Peyer's patch (tissue), 4 donors: ENCODE data around the gene RNF17. TPM values are rescaled to one million over a fixed set of nuclear protein-coding genes. Genes with fewer than 3 reads are reported as not detected.

ENCODE experiments used
- DNase-seq, 3 donors: peaks; one replicate each; pipeline ENCODE4 v3.0.0-alpha.2; 2017 to 2019
- H3K27ac ChIP-seq, 4 donors: fragments of 200-600 bp; sonication (generic); one replicate each; pipeline ENCODE4 v1.5.1; 2016 to 2019
- H3K27me3 ChIP-seq, 2 donors: fragments of 200-600 bp; sonication (generic); one replicate each; pipeline ENCODE4 v1.5.1; 2019
- H3K36me3 ChIP-seq, 3 donors: fragments of 200-600 bp; sonication (generic); one replicate each; pipeline ENCODE4 v1.5.1; 2016 to 2019
- H3K4me1 ChIP-seq, 4 donors: fragments of 200-600 bp; sonication (generic); one replicate each; pipeline ENCODE4 v1.5.1; 2016 to 2019
- H3K4me3 ChIP-seq, 4 donors: fragments of 200-600 bp; sonication (generic); 1 replicate in 3 of 4; 2 replicates in 1 of 4; pipeline ENCODE4 v1.5.1; 2016 to 2019; ENCODE audit warnings: mild to moderate bottlenecking in 1 of 4
- H3K9me3 ChIP-seq, 4 donors: fragments of 200-600 bp; sonication (generic); one replicate each; pipeline ENCODE4 v1.5.1; 2016 to 2019; ENCODE audit warnings: mild to moderate bottlenecking in 1 of 4
- POLR2A ChIP-seq, 2 donors: fragments of 450-650 bp; IDR thresholded peaks; one replicate each; pipeline ENCODE4 v1.5.1; 2017; ENCODE audit warnings: antibody characterized with exemption in 2 of 2, mild to moderate bottlenecking in 2 of 2, moderate library complexity in 2 of 2
- total RNA-seq, 4 donors: library from RNA; depleted of rRNA; stranded (reverse); fragments of >200 nt; gene quantifications; one replicate each; pipeline ENCODE4 v1.1.0, GENCODE V29; 2016
- TF ChIP-seq, protein P1 (sequence below), 6 experiments: fragments of 450-650 bp in 4 of 6; fragments of 200-600 bp in 2 of 6; sonication (generic) in 1 of 6; IDR thresholded peaks; one replicate each; pipeline ENCODE4 v1.5.1; 2017 to 2019; ENCODE audit warnings: antibody characterized with exemption in 6 of 6, mild to moderate bottlenecking in 3 of 6, moderate library complexity in 1 of 6

Gene RNF17
- total RNA-seq, 4 donors from 2014 or later = not detected

DNA sequence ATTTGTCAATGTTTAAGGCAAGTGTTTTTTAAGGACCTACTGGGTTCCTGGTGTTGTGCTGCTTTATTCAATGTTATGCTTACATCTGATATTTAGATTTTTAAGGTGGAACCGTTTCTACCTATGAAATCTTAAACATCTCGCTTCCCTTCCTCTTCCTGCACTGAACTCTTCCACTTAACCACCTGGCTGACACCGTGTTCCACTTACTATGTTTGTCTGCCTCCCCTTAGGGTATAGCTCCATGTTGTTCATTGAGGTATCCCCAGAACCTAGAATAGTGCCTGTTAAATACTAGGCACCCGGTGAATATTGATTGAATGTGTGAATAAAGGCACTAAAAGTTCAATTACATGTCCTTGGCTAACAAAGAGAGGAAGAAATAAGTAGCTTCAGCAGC is 104.9 kb downstream of the RNF17 start:
- Histone ChIP-seq H3K36me3 (no peaks in the 10 kb centered on the region), H3K4me1 (no peaks in the 10 kb centered on the region), H3K9me3 (no peaks in the 10 kb centered on the region), H3K27me3 (no peaks in the 10 kb centered on the region), H3K4me3 (no peak overlapping the region), H3K27ac (no peak overlapping the region)
- TF ChIP-seq POLR2A (IDR thresholded peaks at IDR 0.05) = no peak
- TF ChIP-seq, protein P1, sequence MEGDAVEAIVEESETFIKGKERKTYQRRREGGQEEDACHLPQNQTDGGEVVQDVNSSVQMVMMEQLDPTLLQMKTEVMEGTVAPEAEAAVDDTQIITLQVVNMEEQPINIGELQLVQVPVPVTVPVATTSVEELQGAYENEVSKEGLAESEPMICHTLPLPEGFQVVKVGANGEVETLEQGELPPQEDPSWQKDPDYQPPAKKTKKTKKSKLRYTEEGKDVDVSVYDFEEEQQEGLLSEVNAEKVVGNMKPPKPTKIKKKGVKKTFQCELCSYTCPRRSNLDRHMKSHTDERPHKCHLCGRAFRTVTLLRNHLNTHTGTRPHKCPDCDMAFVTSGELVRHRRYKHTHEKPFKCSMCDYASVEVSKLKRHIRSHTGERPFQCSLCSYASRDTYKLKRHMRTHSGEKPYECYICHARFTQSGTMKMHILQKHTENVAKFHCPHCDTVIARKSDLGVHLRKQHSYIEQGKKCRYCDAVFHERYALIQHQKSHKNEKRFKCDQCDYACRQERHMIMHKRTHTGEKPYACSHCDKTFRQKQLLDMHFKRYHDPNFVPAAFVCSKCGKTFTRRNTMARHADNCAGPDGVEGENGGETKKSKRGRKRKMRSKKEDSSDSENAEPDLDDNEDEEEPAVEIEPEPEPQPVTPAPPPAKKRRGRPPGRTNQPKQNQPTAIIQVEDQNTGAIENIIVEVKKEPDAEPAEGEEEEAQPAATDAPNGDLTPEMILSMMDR (IDR thresholded peaks at IDR 0.05) = no peak
- DNase-seq = no peak

DNA sequence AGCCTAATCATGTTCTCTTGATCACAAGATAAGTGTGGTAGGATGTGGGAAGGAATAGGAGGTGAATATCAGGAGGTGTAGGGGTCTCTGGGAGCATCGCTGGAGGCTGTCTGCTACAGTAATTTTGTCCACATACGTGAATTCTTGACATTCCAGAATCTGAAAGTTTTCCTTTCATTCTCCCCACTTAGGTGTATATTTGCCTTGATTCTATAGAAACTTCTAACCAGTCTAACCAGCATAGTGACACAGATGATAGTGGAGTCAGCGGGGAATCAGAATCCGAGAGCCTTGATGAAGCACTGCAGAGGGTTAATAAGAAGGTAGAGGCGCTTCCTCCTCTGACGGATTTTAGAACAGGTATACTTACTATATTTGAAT is 106.4 kb downstream of the RNF17 start:
- Histone ChIP-seq H3K27ac (no peak overlapping the region), H3K27me3 (no peaks in the 10 kb centered on the region), H3K9me3 (no peaks in the 10 kb centered on the region), H3K36me3 (no peaks in the 10 kb centered on the region), H3K4me1 (no peaks in the 10 kb centered on the region), H3K4me3 (no peak overlapping the region)
- TF ChIP-seq, protein P1 (IDR thresholded peaks at IDR 0.05) = no peak
- no peak for TF ChIP-seq POLR2A (IDR thresholded peaks at IDR 0.05)
- DNase-seq = no peak

DNA sequence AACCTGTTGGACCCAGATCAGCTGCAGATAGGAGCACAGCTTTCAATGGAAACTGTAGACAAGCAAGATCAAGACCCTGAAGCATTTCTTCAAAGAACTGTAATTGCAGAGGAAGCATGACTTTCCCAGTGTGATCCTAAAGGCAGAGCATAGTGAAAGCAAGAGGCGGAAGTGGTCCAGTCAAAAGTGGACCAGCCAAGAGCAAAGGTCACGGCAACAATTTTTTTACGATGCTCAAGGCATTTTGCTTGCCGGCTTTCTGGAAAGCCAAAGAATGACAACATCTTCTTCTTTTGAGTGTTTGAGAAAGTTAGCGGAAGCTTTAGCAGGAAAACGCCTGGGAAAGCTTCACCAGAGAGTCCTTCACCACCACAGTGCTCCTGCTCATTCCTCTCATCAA is 111.6 kb downstream of the RNF17 start:
- H3K36me3 ChIP-seq = no peaks in the 10 kb centered on the region
- no peak overlapping the region for H3K27ac ChIP-seq
- no peaks in the 10 kb centered on the region for H3K9me3 ChIP-seq
- H3K4me3 ChIP-seq = no peak overlapping the region
- no peak for DNase-seq
- TF ChIP-seq POLR2A (IDR thresholded peaks at IDR 0.05) = no peak
- TF ChIP-seq, protein P1 (IDR thresholded peaks at IDR 0.05) = no peak
- H3K4me1 ChIP-seq = no peaks in the 10 kb centered on the region
- H3K27me3 ChIP-seq = no peaks in the 10 kb centered on the region

DNA sequence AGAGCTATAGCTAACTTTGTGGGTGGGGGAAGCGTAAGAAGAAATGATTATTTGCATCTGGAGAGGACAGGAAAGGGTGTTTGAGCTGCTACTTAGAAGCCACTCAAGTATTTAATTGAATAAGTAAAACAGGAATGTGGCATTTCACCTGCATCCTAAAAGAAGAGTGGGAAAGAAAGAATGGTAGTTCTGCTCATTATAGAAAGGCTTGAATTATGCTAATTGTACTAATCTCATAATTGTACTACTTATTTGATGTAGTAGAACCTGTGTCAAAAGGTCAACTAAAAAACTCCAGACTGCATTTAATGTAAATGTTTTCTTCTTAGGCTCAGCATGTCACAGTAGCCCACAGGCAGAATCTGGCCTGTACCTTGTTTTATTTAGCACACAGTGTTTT is 113.6 kb downstream of the RNF17 start:
- Histone ChIP-seq H3K27ac (no peak overlapping the region), H3K9me3 (no peaks in the 10 kb centered on the region), H3K4me1 (no peaks in the 10 kb centered on the region), H3K4me3 (no peak overlapping the region), H3K27me3 (no peaks in the 10 kb centered on the region), H3K36me3 (no peaks in the 10 kb centered on the region)
- TF ChIP-seq, protein P1 (IDR thresholded peaks at IDR 0.05) = no peak
- no peak for TF ChIP-seq POLR2A (IDR thresholded peaks at IDR 0.05)
- DNase-seq = no peak

DNA sequence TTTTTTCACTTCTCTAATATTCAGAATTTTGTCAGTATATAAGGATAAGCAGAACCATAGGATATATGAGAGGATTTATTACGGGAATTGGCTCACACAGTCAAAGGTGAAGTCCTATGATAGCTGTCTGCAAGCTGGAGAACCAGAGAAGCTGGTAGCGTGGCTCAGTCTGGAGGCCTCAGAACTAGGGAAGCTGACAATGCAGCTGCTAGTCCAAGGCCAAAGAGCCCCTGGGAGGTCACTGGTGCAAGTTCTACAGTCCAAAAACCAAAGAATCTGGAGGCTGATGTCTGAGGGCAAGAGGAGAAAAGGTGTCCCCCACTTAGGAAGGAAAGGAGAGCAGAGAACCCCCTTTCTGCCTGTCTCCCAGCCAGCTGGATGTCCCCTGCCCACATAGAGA is 114.4 kb downstream of the RNF17 start:
- Histone ChIP-seq H3K27ac (no peak overlapping the region), H3K36me3 (no peaks in the 10 kb centered on the region), H3K4me1 (no peaks in the 10 kb centered on the region), H3K9me3 (no peaks in the 10 kb centered on the region), H3K27me3 (no peaks in the 10 kb centered on the region), H3K4me3 (no peak overlapping the region)
- DNase-seq = no peak
- TF ChIP-seq POLR2A (IDR thresholded peaks at IDR 0.05) = no peak
- TF ChIP-seq, protein P1 (IDR thresholded peaks at IDR 0.05) = no peak

DNA sequence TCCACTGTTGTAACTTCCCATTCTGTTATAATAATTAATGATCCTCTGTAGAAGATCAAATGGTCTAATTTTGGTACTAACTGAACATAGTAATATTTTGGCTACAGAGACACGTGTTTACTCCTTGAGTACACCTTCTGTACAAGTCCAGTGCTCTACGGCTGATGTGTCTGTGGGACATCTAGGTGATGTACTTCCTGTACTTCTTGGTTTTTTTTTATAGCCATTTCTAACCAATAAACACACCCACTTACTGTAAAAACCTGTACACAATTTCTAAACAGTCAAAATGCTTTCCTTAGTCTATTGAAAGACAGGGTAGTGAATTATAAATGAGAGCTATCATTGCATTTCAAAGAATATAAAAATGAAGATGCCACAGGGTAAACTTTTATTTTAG is 118.7 kb downstream of the RNF17 start:
- no peak overlapping the region for H3K27ac ChIP-seq
- H3K4me3 ChIP-seq = no peak overlapping the region
- peaks cover 0 to 22% (median 0%) of the 10 kb centered on the region in 3 donors for H3K36me3 ChIP-seq
- DNase-seq = no peak
- H3K4me1 ChIP-seq = no peaks in the 10 kb centered on the region
- H3K9me3 ChIP-seq = no peaks in the 10 kb centered on the region
- no peaks in the 10 kb centered on the region for H3K27me3 ChIP-seq
- no peak for TF ChIP-seq POLR2A (IDR thresholded peaks at IDR 0.05)
- TF ChIP-seq, protein P1 (IDR thresholded peaks at IDR 0.05) = no peak
